GM12873 (cell line): ENCODE measurements around the gene CD82.

ENCODE experiments used
- TF ChIP-seq, protein P1 (sequence below): IDR thresholded peaks from 2 replicates; pipeline ENCODE4 v1.5.1; 2012; ENCODE audit warnings: low read depth, mild to moderate bottlenecking, moderate library complexity, low read length, control low read depth; ENCODE audit not compliant: insufficient read depth; ENCODE audit errors: missing control alignments

CD82 gene

DNA sequence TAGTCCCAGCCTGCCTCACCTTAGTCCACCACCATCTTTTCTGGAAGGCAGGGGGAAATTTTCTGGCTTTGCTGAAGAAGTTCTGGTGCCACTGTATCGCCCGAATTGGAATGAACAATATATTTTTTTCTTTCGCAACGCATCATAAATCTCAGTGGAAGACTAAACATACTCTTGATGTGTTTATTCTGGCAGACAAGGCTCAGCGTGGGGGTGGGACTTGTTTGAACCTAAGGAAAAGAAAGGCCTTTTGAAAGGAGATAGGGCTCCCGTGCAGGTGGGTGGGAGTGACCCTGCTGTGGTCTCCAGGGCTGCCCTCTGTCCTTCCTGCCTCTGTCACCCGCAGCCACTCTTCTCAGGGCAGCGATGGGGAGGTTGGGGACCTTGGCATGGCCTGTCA is 42.5 kb downstream of the CD82 start:
- TF ChIP-seq, protein P1, sequence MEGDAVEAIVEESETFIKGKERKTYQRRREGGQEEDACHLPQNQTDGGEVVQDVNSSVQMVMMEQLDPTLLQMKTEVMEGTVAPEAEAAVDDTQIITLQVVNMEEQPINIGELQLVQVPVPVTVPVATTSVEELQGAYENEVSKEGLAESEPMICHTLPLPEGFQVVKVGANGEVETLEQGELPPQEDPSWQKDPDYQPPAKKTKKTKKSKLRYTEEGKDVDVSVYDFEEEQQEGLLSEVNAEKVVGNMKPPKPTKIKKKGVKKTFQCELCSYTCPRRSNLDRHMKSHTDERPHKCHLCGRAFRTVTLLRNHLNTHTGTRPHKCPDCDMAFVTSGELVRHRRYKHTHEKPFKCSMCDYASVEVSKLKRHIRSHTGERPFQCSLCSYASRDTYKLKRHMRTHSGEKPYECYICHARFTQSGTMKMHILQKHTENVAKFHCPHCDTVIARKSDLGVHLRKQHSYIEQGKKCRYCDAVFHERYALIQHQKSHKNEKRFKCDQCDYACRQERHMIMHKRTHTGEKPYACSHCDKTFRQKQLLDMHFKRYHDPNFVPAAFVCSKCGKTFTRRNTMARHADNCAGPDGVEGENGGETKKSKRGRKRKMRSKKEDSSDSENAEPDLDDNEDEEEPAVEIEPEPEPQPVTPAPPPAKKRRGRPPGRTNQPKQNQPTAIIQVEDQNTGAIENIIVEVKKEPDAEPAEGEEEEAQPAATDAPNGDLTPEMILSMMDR: no peak

DNA sequence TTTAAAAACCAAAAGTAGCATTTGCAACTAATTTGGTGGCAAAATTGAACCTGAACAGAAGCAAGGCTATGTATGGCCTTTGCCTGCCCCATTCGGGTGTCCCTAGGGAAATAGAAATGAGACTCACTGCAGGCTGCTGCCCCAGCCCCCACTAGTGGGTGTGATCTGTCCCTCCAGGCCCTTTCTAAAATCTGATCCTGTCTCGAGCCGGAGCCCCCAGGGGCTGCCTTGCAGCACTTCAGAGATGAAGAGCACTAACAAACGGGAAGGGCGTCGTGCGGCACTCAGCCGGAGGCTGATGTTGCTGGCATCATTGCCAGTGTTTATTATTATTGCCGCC is 43.2 kb downstream of the CD82 start:
- TF ChIP-seq, protein P1: no peak

DNA sequence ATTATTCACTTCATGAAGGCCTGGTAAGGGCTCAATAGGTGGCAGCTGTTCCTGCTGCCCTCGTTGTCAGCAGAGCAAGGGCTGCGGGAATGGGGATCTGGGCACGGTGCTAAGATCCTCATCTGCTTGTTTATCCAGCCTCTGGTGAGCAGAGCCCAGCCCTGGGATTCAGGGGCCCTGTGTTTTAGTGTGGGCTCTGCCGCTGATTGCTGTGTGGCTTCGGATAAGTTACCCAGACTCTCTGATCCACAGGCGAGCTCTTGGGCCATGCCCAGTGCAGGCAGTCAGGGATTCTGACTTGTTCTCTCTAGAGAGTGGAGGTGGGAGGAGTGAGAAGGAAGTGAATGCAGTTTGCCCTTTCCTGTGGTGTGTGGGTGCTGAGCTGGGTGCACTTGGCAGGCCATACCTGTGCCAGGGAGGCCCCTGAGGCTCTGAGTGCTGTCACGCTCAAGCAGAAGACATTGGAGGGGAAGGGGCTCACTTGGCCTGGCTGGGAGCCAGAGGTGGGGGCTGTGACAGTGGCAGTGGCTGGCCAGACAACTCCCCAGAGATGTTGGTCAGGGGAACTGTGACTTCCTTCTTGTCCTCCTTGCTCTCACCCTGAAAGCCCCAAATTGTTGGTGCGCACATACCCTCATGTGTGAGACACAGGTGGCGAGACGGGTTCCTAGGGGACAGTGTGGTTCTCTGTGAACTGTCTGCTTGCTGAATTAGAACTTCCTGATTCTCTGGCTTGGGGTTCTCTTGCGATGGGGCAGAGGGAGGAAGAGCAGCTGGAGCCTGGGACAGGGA is 43.7 kb downstream of the CD82 start:
- TF ChIP-seq, protein P1: no peak

DNA sequence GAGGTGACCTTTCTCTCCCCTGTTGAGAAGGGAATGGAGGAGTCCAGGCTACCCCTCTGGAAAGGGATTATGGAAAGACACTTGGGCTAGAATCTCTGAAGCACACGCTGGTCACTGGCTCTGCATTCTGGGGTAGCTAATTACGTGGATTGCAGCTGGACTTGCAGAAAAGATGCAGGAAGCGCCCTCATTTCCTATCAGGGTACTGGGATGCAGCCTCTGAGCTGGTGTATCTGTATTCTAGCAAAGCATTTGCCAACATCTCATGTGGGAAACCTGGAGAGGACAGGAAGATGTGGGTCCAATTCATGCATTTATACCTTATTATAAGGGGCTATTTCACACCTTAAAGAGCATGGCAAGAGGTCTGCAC is 44.3 kb downstream of the CD82 start:
- TF ChIP-seq, protein P1: no peak

DNA sequence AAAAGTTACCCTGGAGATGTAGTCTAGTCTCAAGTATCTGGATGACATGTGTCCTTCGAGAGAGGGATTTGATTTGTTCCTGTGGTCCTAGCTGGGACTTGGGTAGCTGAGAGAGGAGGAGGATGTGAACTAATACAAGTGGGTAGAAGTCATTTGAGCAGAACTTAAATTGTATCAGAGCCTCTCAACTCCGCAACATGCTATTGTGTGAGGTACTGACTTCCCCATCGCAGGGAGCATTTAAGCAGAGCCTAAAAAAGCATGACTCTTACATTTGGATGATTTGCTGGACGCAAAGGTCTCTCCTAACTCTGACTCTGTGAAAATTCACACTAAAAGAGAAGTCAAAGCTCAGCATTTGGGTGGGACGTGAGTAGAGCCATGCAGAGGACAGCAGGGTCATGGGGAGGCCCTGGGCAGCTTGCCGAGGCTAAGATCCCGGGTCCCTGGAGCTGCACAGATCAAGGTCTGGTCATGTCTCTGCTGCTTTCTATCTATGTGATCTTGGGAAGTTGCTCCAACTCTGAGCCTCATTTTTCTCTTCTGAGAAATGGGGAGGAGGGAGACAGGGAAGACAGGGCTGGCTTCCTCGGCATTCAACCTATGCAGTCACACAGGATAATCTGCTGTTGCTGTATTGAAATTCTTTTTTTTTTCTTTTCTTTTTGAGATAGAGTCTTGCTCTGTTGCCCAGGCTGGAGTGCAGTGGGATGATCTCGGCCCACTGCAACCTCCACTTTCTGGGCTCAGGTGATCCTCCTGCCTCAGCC is 44.9 kb downstream of the CD82 start:
- TF ChIP-seq, protein P1: no peak

DNA sequence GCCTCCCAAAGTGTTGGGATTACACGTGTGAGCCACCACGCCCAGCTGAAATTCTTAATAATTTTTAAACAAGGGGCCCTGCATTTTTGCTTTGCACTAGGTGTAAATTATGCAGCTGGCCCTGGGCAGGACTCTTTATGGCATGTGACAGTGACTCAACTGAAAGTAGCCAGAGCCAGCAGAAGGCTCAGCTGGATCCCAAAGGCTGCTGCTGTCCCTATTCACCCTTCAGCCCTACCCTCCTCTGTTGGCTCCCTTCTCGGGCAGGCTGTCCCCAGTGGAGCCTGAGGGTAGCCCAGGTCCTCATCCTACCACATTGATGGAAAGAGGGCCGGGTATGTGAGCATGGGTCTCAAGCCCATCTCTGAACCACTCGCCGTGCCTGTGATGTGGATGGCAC is 45.6 kb downstream of the CD82 start:
- TF ChIP-seq, protein P1: no peak

DNA sequence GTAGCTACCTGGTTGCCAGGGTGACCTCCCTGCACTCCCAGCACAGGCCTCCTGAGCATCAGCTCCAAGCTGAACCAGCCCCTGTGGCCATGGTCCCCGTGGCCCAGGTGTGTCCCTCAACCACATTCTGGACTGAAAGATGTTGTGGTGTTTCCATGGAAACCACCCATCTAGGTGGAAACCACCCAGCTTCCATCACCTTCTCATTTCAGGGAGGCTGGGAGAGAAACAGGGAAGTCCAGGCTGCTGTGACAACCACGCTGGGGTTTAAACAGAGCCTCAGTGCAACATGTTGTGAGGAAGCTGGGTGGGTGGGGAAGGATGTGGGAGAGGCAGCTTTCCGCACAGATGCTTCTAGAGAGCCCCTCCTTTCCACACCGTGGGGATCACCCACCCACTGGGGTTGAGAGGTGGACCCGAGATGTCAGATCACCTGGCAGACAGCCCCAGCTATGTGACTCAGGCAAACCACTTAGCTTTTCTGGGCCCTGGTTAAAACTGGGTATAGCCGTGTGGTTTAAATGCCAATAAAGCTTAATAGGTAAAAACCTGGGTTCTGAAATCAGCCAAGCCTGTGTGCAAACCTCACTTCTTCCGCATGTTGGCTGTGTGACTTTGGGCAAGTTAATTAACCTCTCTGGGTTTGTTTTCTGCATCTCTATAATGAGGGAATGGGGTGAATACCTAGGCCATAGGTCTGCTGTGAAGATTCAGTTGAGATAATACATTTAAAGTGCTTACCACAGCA is 46.4 kb downstream of the CD82 start:
- TF ChIP-seq, protein P1: no peak
